OCI-LY3 (cell line): ENCODE measurements around the gene TMEM163.

Experiments used
- H2AFZ ChIP-seq: fragments of 200-600, 300-600 bp; shearing (Covaris generic); 2 replicates; pipeline ENCODE4 v1.6.0; 2014; ENCODE audit warnings: antibody characterized with exemption, low read depth, low read length
- H3K27ac ChIP-seq: fragments of 200-600, 300-600 bp; sonication (generic); 2 replicates; pipeline ENCODE4 v1.5.1; 2014; ENCODE audit warnings: mild to moderate bottlenecking, low read length, moderate library complexity, mixed read lengths
- H3K27me3 ChIP-seq: fragments of 200-600, 300-600 bp; sonication (generic); 2 replicates; pipeline ENCODE4 v1.6.1; 2014; ENCODE audit warnings: low read depth, low read length, mixed read lengths
- H3K36me3 ChIP-seq: fragments of 200-600, 300-600 bp; sonication (generic); replicated peaks from 2 replicates; pipeline ENCODE3; 2014; ENCODE audit warnings: low read depth, low read length, mixed read lengths
- H3K4me1 ChIP-seq: fragments of 300-600, 200-600 bp; sonication (generic); 2 replicates; pipeline ENCODE4 v1.6.1; 2014; ENCODE audit warnings: low read length, mixed read lengths
- H3K4me2 ChIP-seq: fragments of 200-600, 300-600 bp; sonication (generic); 2 replicates; pipeline ENCODE4 v1.6.1; 2014; ENCODE audit warnings: low read length, mixed read lengths
- H3K4me3 ChIP-seq: fragments of 300-600, 200-600 bp; sonication (generic); 2 replicates; pipeline ENCODE4 v1.5.1; 2014; ENCODE audit warnings: antibody characterized with exemption, mild to moderate bottlenecking, low read length, moderate library complexity
- H3K79me2 ChIP-seq: fragments of 300-600, 200-600 bp; shearing (Covaris generic); 2 replicates; pipeline ENCODE4 v1.6.1; 2014; ENCODE audit warnings: mild to moderate bottlenecking, low read length, mixed read lengths
- H3K9ac ChIP-seq: fragments of 300-600, 200-600 bp; shearing (Covaris generic); 2 replicates; pipeline ENCODE4 v1.6.0; 2014; ENCODE audit warnings: mild to moderate bottlenecking, low read length, moderate library complexity
- H3K9me3 ChIP-seq: fragments of 200-600, 300-600 bp; shearing (Covaris generic); 2 replicates; pipeline ENCODE4 v1.6.1; 2014; ENCODE audit warnings: low read length, mixed read lengths; ENCODE audit not compliant: insufficient read depth
- H4K20me1 ChIP-seq: fragments of 200-600, 300-600 bp; sonication (generic); 2 replicates; pipeline ENCODE4 v1.6.1; 2016; ENCODE audit warnings: low read length, mixed read lengths; ENCODE audit not compliant: insufficient read depth
- EZH2phosphoT487 ChIP-seq: fragments of 200-600 bp; shearing (Covaris generic); IDR thresholded peaks from 2 replicates; pipeline ENCODE4 v1.6.1; 2018; ENCODE audit warnings: antibody characterized with exemption, mixed run types, low read depth
- TF ChIP-seq, protein P1 (sequence below): fragments of 200-600, 300-600 bp; sonication (generic); IDR thresholded peaks from 2 replicates; pipeline ENCODE4 v1.5.1; 2014; ENCODE audit warnings: antibody characterized with exemption, low read length, low read depth

Gene TMEM163

DNA sequence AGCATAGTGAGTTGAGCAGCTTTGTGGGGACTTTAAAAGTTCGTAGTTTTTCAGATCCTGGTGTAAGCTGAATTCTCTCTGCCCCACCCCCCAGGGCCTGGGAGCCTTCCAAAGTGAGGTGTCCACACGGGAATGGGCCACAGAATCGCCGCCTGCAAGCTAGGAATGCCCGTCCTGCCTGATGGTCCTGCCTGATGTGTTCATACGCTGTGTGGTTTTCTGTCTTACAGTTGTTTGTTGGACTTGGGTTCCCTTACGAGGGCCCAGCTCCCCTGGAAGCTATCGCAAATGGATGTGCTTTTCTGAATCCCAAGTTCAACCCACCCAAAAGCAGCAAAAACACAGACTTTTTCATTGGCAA is 306.2 kb downstream of the TMEM163 start:
- H3K27ac ChIP-seq = no peak overlapping the region
- H3K4me2 ChIP-seq = no peak overlapping the region
- H3K36me3 ChIP-seq = no peaks in the 10 kb centered on the region
- H3K4me1 ChIP-seq = peaks cover 13% of the 10 kb centered on the region
- no peak overlapping the region for H2AFZ ChIP-seq
- no peaks in the 10 kb centered on the region for H3K79me2 ChIP-seq
- no peak for TF ChIP-seq EZH2phosphoT487
- TF ChIP-seq, protein P1, sequence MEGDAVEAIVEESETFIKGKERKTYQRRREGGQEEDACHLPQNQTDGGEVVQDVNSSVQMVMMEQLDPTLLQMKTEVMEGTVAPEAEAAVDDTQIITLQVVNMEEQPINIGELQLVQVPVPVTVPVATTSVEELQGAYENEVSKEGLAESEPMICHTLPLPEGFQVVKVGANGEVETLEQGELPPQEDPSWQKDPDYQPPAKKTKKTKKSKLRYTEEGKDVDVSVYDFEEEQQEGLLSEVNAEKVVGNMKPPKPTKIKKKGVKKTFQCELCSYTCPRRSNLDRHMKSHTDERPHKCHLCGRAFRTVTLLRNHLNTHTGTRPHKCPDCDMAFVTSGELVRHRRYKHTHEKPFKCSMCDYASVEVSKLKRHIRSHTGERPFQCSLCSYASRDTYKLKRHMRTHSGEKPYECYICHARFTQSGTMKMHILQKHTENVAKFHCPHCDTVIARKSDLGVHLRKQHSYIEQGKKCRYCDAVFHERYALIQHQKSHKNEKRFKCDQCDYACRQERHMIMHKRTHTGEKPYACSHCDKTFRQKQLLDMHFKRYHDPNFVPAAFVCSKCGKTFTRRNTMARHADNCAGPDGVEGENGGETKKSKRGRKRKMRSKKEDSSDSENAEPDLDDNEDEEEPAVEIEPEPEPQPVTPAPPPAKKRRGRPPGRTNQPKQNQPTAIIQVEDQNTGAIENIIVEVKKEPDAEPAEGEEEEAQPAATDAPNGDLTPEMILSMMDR = no peak
- H3K27me3 ChIP-seq = no peaks in the 10 kb centered on the region
- no peak overlapping the region for H3K4me3 ChIP-seq
- H3K9ac ChIP-seq = no peak overlapping the region
- peaks cover 7% of the 10 kb centered on the region; the same call in 1 of the 2 replicates for H4K20me1 ChIP-seq
- H3K9me3 ChIP-seq = no peaks in the 10 kb centered on the region

DNA sequence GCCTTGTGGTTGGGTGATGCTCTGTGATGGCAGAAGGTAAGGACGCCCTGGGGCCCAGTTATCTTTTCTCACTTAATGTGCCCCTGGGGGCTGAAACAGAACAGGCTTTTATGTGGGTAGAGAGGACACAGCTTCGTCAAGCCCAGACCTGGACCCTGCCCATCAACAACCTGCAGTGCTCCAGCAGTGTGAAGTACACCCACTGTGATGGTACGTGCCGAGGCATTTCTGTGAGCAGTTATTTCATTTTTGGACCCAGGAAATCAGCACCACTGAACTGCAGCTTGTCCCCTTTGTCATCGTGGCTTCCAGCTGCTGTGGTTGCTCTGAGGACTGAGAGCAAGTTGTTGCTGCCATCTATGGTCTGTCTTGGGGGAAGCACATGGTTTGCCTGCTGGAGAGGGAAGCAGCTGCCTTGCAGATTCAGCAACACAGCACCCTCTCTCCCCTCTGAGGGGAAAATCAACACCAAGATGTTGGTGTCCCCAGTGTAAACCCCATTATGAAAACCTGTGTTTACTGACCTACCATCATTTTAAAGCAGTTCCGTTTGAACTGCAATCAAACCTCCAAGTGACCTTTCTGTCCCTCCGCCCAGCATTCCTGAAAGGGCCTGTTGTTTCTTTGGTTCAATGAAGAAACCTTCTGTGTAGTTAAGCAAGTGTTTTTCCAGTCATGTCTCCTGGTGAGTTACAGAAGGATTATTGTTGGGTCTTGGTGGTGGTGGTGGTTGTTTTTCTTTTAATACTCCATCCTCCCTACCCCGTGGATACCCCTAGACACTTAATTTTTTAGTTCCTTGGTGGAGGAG is 306.8 kb downstream of the TMEM163 start:
- H3K9ac ChIP-seq = no peak overlapping the region; the same call in 1 of the 2 replicates
- TF ChIP-seq EZH2phosphoT487 = no peak
- TF ChIP-seq, protein P1 = peak; percentile 91

DNA sequence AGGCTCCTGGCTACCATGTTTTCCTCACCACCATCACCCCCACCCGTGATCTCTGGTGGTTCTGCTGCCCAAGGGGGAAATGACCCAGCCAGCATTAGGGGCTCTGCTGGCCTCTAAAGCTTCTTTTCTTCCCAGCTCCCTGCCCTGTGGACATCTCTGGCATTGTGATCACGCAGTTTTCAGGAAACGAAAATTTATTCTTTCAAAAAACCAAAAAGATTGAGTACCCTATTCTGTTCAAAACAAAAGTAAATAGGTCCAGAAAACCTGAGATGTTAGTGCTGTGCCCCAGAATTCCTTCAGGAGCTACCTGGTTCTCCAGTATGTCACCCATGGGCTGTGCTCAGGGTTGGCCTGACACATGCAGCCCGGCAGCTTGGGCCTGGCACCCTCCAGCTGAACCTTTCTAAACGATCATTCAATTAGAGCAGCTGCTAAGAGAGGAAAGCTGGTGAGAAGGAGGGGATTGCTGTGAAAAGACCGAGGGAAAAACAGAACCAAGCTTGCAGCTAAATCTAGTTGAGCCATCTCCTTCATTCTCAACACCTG is 307.4 kb downstream of the TMEM163 start:
- Histone ChIP-seq H3K27me3 (no peaks in the 10 kb centered on the region), H4K20me1 (peaks cover 7% of the 10 kb centered on the region; the same call in 1 of the 2 replicates), H3K27ac (no peak overlapping the region), H3K4me2 (peak overlapping the region; percentile 80), H3K36me3 (no peaks in the 10 kb centered on the region), H3K9ac (no peak overlapping the region; the same call in 1 of the 2 replicates), H3K4me1 (peaks cover 13% of the 10 kb centered on the region), H3K79me2 (no peaks in the 10 kb centered on the region), H3K9me3 (no peaks in the 10 kb centered on the region), H3K4me3 (peak overlapping the region; percentile 40; the same call in 1 of the 2 replicates), H2AFZ (no peak overlapping the region)
- TF ChIP-seq, protein P1 = no peak
- no peak for TF ChIP-seq EZH2phosphoT487

More for the DNA sequence above, 306.8 kb downstream of the TMEM163 start:
- Histone ChIP-seq H4K20me1 (peaks cover 7% of the 10 kb centered on the region; the same call in 1 of the 2 replicates), H3K9me3 (no peaks in the 10 kb centered on the region), H2AFZ (no peak overlapping the region), H3K27me3 (no peaks in the 10 kb centered on the region), H3K4me2 (peak overlapping the region; percentile 80), H3K4me1 (peaks cover 13% of the 10 kb centered on the region), H3K79me2 (no peaks in the 10 kb centered on the region), H3K27ac (no peak overlapping the region), H3K36me3 (no peaks in the 10 kb centered on the region), H3K4me3 (peak overlapping the region; percentile 40)

DNA sequence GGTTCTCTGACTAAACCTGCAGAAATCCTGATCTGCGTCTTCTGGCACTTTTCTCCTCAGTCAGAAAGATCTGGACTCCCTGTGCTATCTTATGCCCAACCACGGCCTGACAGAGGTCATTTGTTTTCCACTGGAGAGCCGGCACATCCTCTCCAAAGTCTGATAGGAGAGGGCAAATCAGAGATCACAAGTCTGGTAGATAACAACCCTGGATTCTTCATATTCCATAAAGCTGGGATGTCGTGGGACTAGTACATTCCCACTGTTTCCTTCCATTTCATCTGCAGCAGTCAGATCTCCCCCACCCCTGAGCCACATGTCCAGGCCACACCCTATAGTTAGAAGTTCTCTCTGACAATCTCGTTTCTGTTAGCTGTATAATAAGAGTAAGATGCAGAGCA is 308.0 kb downstream of the TMEM163 start:
- Histone ChIP-seq H3K9ac (no peak overlapping the region), H3K4me3 (no peak overlapping the region), H3K36me3 (no peaks in the 10 kb centered on the region), H3K27me3 (no peaks in the 10 kb centered on the region), H3K4me1 (peaks cover 13% of the 10 kb centered on the region), H3K27ac (no peak overlapping the region), H3K4me2 (no peak overlapping the region), H2AFZ (no peak overlapping the region), H4K20me1 (peaks cover 7% of the 10 kb centered on the region; the same call in 1 of the 2 replicates), H3K79me2 (no peaks in the 10 kb centered on the region), H3K9me3 (no peaks in the 10 kb centered on the region)
- TF ChIP-seq, protein P1 = no peak
- TF ChIP-seq EZH2phosphoT487 = no peak
